CD4-positive, alpha-beta T cell treated with Interleukin-15 for 1 hour (primary cell): ENCODE results near the gene FXYD6.

Source experiments
- DNase-seq: peaks from one replicate; pipeline ENCODE4 v3.0.0-alpha.2; 2020

Gene FXYD6

GRCh38 chr11:117909611-117910382, 33.3 kb upstream of the FXYD6 start:
- no peak for DNase-seq

DNA sequence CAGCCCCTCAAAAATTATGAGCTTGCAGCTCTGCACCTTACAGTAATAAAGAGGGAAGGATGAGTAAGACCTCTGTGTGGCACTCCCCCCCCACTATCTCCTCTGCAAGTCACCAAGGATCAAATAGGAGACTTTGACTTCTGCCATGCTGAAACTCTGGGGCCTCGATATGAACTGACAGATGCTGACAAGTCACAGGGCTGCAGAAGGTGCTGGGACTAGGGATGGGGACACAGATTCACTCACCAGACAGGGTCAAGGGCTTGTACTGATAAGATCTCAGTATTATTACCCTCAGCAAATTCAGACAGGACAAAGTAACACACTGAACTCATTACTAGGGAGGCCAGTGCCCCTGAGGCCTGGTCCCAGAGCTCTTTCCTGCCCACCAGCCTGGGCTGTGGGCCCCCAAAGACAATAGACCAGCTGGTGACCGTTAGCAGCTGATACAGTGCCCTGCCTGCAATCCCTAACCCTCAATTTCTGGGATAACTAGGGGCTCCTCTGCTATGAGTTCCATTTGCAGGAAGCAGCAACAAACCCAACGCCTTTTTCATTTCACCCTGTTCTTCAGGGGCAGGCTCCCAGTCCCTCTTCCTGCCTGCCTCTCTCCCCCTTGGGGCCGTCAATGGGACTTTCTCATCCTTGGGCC, 32.6 kb upstream of the FXYD6 start:
- DNase-seq: no peak

GRCh38 chr11:117908109-117908895, 31.8 kb upstream of the FXYD6 start:
- DNase-seq: no peak

DNA sequence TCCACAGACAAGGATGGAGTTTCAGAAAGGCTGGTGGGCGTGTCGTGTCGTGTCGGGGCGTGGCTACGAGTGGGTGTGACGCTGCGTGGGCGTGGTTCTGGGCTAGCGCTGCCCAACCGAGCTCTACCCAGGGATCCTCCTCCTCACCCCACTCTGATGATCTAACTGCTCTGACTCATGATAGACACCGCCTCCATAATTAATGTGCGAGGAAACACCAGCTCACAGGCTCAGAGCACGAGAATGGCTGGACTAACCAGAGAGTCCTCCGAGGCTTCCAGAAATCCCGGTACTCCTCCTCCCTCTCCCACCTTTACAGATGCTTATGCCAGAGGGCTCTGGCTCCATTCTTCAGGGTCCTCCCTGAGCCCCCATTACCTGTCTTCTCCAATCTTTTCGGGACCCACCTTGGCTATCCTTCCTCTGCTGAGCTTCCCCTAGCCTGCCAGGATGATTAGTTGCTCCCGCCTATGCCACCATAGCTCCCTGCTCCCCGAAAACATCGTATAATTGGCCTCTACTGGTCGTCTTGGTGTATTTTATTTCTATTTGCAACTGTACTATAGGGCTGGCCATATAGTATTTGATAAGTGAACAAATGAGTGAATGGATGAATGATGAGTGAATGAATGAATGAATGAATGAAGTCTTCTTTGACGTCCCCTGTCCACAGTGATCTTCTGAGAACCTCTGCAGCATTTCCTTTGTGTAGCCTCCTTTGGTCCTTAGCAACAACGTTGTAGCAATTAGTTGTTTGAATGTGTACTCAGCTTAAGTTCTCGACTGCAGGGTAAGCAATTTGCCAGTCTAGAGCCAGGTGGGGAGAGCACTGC, 31.0 kb upstream of the FXYD6 start:
- peak; percentile 79 for DNase-seq

DNA sequence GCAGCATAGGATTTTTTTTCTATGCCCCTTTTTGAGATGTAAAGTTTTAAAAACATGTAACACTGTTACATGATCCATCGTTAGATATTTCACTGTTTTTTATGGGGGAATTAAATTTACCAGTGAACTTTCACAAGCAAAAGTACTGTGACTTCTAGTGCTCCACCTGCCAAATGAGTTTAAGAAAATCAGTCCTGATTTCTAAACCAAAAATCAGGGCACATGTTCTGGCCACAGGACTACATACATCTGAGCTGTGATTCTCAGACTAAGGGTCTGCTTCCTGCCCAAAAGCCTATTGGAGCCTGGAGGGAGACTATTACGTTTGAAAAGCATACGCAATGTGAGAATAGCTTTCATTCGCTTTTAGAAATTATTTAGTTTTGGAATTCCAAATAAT, 30.3 kb upstream of the FXYD6 start:
- DNase-seq: no peak

- no peak for DNase-seq
These were observed 29.7 kb upstream of the FXYD6 start for GRCh38 chr11:117906126-117906525.

- no peak for DNase-seq
These were observed 29.1 kb upstream of the FXYD6 start for GRCh38 chr11:117905524-117905923.

GRCh38 chr11:117903505-117904382, 27.3 kb upstream of the FXYD6 start:
- DNase-seq: no peak

GRCh38 chr11:117902001-117902845, 25.8 kb upstream of the FXYD6 start:
- DNase-seq: no peak

- no peak for DNase-seq
These were observed 25.1 kb upstream of the FXYD6 start for GRCh38 chr11:117901601-117902000.

DNA sequence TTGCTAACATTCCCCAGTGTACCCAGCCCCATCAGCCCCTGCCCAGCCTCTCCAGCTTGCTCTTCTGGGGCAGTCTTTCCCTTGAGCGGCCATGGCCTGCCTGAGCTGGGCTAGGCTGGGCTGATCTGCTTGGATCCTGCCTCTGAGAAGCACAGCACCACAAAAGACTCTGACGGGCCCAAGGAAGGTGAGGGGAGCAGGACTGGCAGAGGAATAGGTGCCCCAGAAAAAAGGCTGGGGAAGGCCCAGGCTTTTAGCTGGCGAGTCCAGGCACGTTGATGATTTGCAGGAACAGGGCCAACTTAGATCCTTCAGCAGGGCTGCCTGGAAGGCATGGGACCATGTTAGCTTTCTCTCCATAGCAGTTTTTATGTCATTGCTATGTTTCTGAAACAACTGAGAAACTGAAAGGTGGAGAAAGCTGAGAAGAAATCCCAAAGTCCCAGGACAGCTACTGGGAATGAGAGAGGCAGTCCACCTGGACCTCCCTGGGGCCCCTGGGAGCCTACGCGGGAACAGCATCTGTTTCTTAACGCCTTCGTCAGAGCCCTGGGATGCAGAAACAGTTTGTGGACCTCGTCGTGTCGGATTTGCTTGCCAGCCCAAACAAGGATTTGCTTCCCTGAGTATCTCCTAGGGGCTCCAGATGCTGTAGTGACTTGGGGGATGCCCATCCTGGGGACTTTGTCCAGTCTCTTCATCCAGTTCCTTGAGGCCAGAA, 24.4 kb upstream of the FXYD6 start:
- DNase-seq: no peak

DNA sequence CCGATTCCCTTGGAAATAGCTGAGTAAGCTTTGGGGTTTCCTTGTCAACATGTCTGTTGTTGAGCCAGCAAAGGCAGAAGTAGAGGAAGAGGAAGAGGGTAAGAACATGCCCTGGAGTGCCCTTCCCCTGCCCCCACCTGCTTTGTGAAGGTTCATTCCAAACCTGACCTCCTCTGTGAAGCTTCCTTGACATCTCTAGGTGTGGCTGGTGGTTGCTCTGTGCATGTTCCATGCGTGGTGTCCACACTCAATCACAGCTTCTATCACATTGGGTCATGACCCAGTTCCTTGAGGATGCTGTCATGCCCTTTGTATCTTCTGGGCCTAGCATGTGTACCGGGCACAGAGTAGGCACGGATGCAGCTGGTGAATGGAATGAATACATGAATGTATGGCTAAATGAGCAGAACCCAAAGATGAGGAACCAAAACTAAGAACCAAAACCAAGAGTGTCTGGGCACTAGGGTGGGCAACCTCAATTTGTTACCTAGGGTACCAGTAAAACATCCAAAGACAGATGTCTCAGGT, 23.7 kb upstream of the FXYD6 start:
- DNase-seq: peak; percentile 44

DNA sequence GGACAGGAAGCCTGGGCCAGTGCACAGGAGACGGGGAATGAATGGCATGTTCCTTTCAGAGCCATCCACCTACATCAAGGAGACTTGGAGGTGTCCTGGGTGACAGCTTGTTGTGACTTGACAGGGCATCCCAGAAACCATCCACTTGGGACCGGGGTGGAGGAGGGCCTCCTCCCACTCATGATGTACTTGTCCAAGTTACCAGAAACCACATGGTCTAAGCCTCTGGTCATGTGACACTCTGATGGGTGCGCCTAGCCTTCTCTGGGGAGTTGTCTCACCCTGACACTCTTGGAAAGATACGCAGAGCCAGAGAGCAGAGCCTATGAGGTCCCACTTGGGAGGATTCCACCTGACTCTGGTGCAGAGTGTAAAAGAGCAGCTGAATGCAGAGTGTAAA, 21.6 kb upstream of the FXYD6 start:
- DNase-seq: no peak

GRCh38 chr11:117892651-117893050, 16.2 kb upstream of the FXYD6 start:
- no peak for DNase-seq

DNA sequence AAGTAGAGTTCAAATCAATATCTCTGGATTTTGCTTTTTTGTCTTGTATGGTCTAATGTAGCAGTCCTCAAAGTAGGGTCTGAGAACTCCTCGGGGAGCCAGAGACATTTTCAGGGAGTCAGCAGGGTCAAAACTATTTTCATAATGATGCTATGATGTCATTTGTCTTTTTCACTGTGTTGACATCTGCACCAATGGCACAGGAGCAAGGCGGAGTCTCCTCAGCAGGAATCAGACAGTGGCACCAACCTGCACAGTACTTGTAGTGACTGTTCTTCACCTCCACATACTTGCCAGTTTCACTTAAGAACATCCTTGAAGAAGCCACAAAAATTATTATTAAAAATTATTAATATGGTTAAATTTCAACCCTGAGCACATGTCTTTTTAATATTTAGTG, 14.9 kb upstream of the FXYD6 start:
- no peak for DNase-seq

- DNase-seq: no peak
These were observed 11.7 kb upstream of the FXYD6 start for GRCh38 chr11:117888139-117888566.

DNA sequence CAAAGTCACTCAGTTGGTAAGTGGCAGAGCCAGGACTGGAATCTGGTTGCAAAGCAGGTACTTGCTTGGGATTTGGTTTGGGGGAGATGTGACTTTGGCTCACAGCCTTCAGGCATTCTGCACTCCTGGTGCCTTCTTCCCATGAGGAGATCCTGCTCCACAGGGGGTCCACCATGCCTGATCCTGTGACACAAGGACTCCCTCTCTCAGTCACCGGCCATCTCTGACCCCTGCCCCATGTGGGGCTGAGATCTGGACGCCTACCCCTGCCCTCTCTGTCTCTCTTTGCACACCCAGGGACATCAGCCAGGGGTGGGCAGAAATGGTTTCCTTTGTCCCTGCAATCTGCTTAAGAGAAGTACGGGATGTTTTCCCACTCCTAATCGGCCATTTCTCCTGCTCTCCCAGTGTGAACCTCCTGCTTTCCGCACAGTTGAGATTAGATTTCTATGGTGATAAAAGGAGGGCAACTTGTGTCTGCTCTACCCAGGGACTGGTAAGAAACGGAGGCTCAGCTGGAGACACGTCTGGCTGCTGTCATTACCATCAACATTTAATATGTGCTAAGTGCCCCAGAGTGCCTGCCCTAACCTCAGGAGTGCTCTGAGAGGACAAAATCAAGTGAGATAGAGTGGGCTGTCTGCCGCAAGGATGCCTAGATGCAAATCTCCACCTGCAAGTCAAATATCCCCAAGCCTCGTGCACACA, 11.1 kb upstream of the FXYD6 start:
- DNase-seq: no peak

- DNase-seq: no peak
These were observed 9.3 kb upstream of the FXYD6 start for GRCh38 chr11:117885777-117886176.

DNA sequence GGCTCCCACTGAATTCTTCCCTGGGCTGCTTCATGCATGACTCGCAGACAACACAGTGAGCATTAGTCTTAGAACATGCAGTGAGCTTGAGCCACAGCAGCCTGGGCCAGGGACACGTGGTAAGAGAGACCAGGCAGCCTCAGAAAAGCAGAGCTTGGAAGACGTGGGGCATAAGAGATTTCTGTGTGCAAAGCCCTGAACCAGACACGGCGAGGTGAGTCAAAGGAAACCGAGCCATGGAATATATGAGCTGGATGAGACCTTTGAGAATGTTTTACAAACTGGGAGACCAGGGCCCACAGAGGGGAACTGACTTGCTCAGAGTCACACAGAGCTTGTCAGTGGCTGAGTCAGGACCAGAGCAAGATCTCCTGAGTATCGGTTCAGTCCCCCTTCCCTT, 8.5 kb upstream of the FXYD6 start:
- no peak for DNase-seq
